K562 (cell line): Measurements from ENCODE around the gene GALNT9. TPM values are rescaled to one million over a fixed set of nuclear protein-coding genes. Genes with fewer than 3 reads are reported as not detected.

Experiments used
- ATAC-seq: fragments of 200-7000 bp; cut with Tn5 transposase; 3 replicates; pipeline ENCODE4 v1.9.1; 2020; ENCODE audit warnings: moderate library complexity
- BruUV-seq: library from RNA; stranded (reverse); fragments of 400-500 nt; replicated peaks from 2 replicates; lab custom pipeline; 2021; lab: Mats Ljungman, UMichigan
- CTCF ChIA-PET: fragments of 300-600 bp; formaldehyde crosslinking; extraction: SDS; loops from one replicate; lab custom pipeline; 2021; ENCODE audit warnings: low intra/inter-chr PET ratio; lab: Yijun Ruan, JAX
- POLR2A ChIA-PET: fragments of 300-600, 350-650 bp; sonication (Branson Sonifier 250); formaldehyde crosslinking; extraction: SDS; loops from one replicate; lab custom pipeline; 2021; ENCODE audit warnings: antibody characterized with exemption, inconsistent platforms; lab: Yijun Ruan, JAX
- DNase-seq, 4 experiments: peaks; one replicate each; pipeline versions ENCODE4 v3.0.0 to v3.0.0-alpha.2; 2011 to 2018; ENCODE audit warnings: low spot score in 3 of 4, mixed read lengths in 3 of 4; ENCODE audit errors: extremely low read depth in 1 of 4
- FAIRE-seq: peaks from 2 replicates; lab custom pipeline; 2011; peaks lifted over from hg19 to GRCh38; lab: Jason Lieb, UNC
- H2AFZ ChIP-seq: 2 replicates; pipeline ENCODE4 v1.6.0; 2011; ENCODE audit warnings: low read depth, low read length, control low read depth, inconsistent platforms
- H3K27ac ChIP-seq: fragments of 200-600 bp; 3 replicates; pipeline ENCODE4 v1.8.0; 2011; ENCODE audit warnings: low read depth, mild to moderate bottlenecking, control low read depth, inconsistent platforms, low read length, moderate library complexity, mixed read lengths; ENCODE audit errors: extremely low read depth
- H3K27me3 ChIP-seq, 2 experiments: fragments of 300-600 bp in 1 of 2; 2 replicates in 1 of 2; 3 replicates in 1 of 2; pipeline versions ENCODE4 v1.6.0 to v1.8.0; 2011; ENCODE audit warnings: inconsistent platforms in 2 of 2, low read length in 2 of 2, mild to moderate bottlenecking in 1 of 2, mixed read lengths in 1 of 2, moderate library complexity in 1 of 2; ENCODE audit not compliant: control insufficient read depth in 2 of 2, insufficient read depth in 2 of 2
- H3K36me3 ChIP-seq: fragments of 300-600 bp; 3 replicates; pipeline ENCODE4 v1.8.0; 2011; ENCODE audit warnings: mild to moderate bottlenecking, low read length, inconsistent platforms; ENCODE audit not compliant: control insufficient read depth, insufficient read depth
- H3K4me1 ChIP-seq, 2 experiments: fragments of 200-600 bp in 1 of 2; replicated peaks in 1 of 2; 2 replicates in 1 of 2; 3 replicates in 1 of 2; pipeline versions ENCODE4 v1.5.1 to v1.8.0; 2011; ENCODE audit warnings: inconsistent platforms in 2 of 2, low read length in 2 of 2, mild to moderate bottlenecking in 1 of 2, mixed read lengths in 1 of 2, moderate library complexity in 1 of 2; ENCODE audit not compliant: control insufficient read depth in 2 of 2, insufficient read depth in 2 of 2
- H3K4me2 ChIP-seq: 2 replicates; pipeline ENCODE4 v1.6.1; 2011; ENCODE audit warnings: low read length, control low read depth, inconsistent platforms, mixed read lengths; ENCODE audit not compliant: insufficient read depth
- H3K4me3 ChIP-seq: fragments of 200-600 bp; sonication (generic), shearing (Covaris generic); 2 replicates; pipeline ENCODE4 v1.5.1; 2016; ENCODE audit warnings: control low read depth, inconsistent platforms
- H3K79me2 ChIP-seq: fragments of 200-600 bp; 3 replicates; pipeline ENCODE4 v1.8.0; 2011; ENCODE audit warnings: low read length, inconsistent platforms; ENCODE audit not compliant: control insufficient read depth, insufficient read depth
- H3K9ac ChIP-seq, 2 experiments: 2 replicates each; pipeline versions ENCODE4 v1.6.0 to v1.6.1; 2011; ENCODE audit warnings: low read depth in 2 of 2, low read length in 2 of 2, control low read depth in 1 of 2, inconsistent platforms in 1 of 2, mild to moderate bottlenecking in 1 of 2, mixed read lengths in 1 of 2; ENCODE audit not compliant: insufficient read depth in 1 of 2
- H3K9me1 ChIP-seq: one replicate; pipeline ENCODE4 v1.6.0; 2011; ENCODE audit warnings: inconsistent platforms, mild to moderate bottlenecking, low read length, moderate library complexity; ENCODE audit not compliant: control insufficient read depth, insufficient read depth
- H3K9me3 ChIP-seq: replicated peaks from 2 replicates; pipeline ENCODE4 v1.5.1; 2011; ENCODE audit warnings: low read depth, low read length, inconsistent platforms; ENCODE audit not compliant: control insufficient read depth, insufficient read depth
- H4K20me1 ChIP-seq: replicated peaks from 2 replicates; pipeline ENCODE4 v1.6.1; 2011; ENCODE audit warnings: low read length, inconsistent platforms, mixed read lengths; ENCODE audit not compliant: control insufficient read depth, insufficient read depth
- SIX5 ChIP-seq, 2 experiments: IDR thresholded peaks; 2 replicates each; pipeline ENCODE4 v1.6.1; 2011; ENCODE audit warnings: low read length in 2 of 2, borderline replicate concordance in 1 of 2, low read depth in 1 of 2, mild to moderate bottlenecking in 1 of 2, moderate library complexity in 1 of 2; ENCODE audit not compliant: insufficient read depth in 1 of 2
- USF1 ChIP-seq: sonication (generic); formaldehyde crosslinking; IDR thresholded peaks from 2 replicates; pipeline ENCODE4 v1.9.0; 2022; ENCODE audit warnings: mild to moderate bottlenecking, missing genetic modification reagents
- WGBS: fragments of 100-300 bp; shearing (Covaris generic); methylation state at CpG from one replicate; pipeline ENCODE4 v1.1.6; 2016; ENCODE audit warnings: low coverage, mixed read lengths; ENCODE audit not compliant: insufficient coverage; ENCODE audit errors: missing lambda C conversion rate; 5-methylcytosine and 5-hydroxymethylcytosine counted together
- in situ Hi-C: fragments of 300-500 bp; cut with MboI; formaldehyde crosslinking; loops from 4 replicates; pipeline ENCODE4 v1.15.0; 2018; ENCODE audit warnings: inconsistent platforms, mixed read lengths
- intact Hi-C: fragments of 100-400 bp; cut with micrococcal nuclease; formaldehyde crosslinking; loops from 2 replicates; pipeline ENCODE4 v1.14.2; 2022
- polyA plus RNA-seq, 8 experiments: library from polyadenylated mRNA; depleted of rRNA in 4 of 8; stranded (reverse) in 5 of 8; unstranded in 3 of 8; fragments of >200 nt; fragmentation: Nextera tagmentation in 2 of 8; fragmentation: Illumina TruSeq in 1 of 8; extraction: Ambion mirVana in 2 of 8; extraction: Trizol in 1 of 8; gene quantifications; 2 replicates each; pipeline versions ENCODE4 v1.2.1 to v1.2.3, GENCODE V29; 2011 to 2014; ENCODE audit warnings: inconsistent platforms in 1 of 8, missing spikeins in 1 of 8
- total RNA-seq, 7 experiments: library from RNA; depleted of rRNA in 6 of 7; stranded (reverse); fragments of >200 nt in 6 of 7; fragmentation: Illumina TruSeq in 2 of 7; extraction: Trizol in 2 of 7; gene quantifications; 2 replicates each; pipeline versions ENCODE4 v1.2.1 to v1.2.3, GENCODE V29; 2011 to 2021; ENCODE audit warnings: low replicate concordance in 1 of 7

GALNT9 gene
- total and polyA plus RNA-seq, 9 of the 15 experiments (the other 6 are each of a cell fraction or from before 2014, with no cell fraction given) = not detected

DNA sequence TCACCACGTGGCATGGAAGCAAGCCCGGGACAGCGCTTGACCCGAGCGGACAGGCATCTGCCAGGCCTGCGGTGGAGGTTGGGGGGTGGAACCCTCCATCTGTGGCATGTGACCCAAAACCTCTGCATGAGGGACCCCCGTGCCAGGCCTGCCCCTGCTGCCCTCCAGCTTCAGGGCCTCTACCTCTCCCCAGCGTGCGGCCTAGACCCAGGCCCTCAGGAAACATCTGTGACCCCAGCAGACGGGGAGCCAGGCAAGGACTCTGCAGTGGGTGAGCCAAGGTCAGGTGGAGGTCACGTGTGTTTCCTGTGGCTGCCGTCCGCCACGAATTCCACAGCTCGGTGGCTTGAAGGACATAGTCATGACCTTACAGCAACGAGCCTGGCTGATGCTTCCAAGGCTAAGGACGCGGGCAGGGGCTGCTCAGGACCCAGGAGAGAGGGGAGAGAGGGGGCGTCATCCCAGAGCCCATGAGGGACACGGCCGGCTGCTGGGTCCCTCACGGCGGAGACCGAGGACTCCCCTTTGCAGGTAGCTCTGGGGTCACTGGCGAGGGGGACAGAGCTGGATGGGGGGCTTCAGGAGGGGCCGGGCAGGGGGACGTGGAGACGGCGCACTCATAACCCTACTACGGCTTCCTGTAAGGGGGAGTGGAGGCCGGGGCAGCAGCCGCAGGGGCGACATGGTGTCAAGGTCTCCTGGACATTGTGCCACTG, 91.5 kb downstream of the GALNT9 start:
- no peak overlapping the region for H3K27ac ChIP-seq
- ChIA-PET CTCF (no interaction called here), POLR2A (no interaction called here)
- no peaks in the 10 kb centered on the region for H3K36me3 ChIP-seq
- DNase-seq = no peak
- H3K4me1 ChIP-seq = peaks cover 0 to 10% of the 10 kb centered on the region in 2 experiments; a peak in 2 of 5 replicates
- H3K9ac ChIP-seq = 0 out of 4 replicates have a peak overlapping the region, but pooled peaks of 1 of the 2 experiments have one; percentile 17
- 14% methylated on average over 18 of the region's 33 CpGs for WGBS
- no peak overlapping the region for H2AFZ ChIP-seq
- H3K79me2 ChIP-seq = no peaks in the 10 kb centered on the region
- H3K4me2 ChIP-seq = no peak overlapping the region
- ATAC-seq = no peak
- no TSS peak for BruUV-seq
- H3K9me3 ChIP-seq = no peaks in the 10 kb centered on the region
- intact Hi-C loops (no loop called here), in situ Hi-C loops (no loop called here)
- H3K4me3 ChIP-seq = no peak overlapping the region
- H3K27me3 ChIP-seq = peaks cover 2 to 20% of the 10 kb centered on the region in 2 experiments; a peak in 3 of 5 replicates
- H4K20me1 ChIP-seq = no peaks in the 10 kb centered on the region
- no peaks in the 10 kb centered on the region for H3K9me1 ChIP-seq
- no peak for FAIRE-seq
- TF ChIP-seq SIX5 (IDR thresholded peaks at IDR 0.05; ENCODE audit: borderline replicate concordance in 1 of 2, insufficient read depth in 1 of 2, low read depth in 1 of 2, low read length in 2 of 2) (no peak), USF1 (CRISPR knock-in tag) (0 out of 2 replicates have a peak, but pooled peaks have one; percentile 7)
